ENCODE measurements around the gene SAMD3.
"Not testable (repeated sequence)": the region's sequence is repeated elsewhere in the genome, so short reads cannot be mapped to it uniquely, and the experiment has no call there.

Gene SAMD3, protein sequence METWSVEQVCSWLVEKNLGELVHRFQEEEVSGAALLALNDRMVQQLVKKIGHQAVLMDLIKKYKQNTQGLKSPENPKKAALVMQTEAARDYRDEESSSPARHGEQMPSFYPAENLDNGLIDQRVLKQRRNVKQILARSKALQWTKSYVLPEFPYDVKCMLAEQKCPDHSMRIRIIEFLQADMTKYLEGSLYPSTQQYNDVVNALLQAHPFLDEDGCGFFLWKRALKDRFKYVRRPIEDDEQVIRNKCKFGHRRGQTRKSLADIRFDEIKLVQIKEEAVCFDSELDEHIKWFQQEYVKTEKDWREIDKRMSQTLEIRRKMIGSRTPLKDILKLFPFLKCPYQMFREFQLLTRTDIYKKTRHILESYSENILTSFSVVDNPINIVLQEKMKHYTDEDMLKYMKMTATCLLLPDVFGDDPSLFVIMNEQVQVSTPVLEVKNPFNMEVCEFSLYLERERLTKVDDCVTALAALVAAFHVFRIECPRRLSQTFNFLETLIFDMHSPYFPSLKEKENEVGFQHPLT

DNA sequence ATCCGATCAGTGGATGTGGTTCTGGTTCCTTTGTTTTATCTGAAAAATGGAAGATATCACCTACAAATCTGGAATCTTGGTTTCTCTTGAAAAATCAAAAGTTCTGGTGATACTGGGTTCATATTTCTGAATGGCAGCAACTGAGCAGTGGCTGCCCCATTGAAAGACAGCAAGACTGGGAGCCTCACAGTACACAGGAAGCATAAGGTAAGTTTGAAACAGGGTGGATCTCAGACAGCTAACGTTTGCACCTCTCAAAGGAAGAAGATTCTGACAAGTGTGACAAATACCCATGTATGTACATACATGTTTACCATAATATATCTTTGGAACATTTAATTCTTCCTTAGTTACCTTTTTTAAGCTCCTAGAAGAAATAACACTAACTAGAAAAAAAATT is at the start of gene SAMD3:
Gene SAMD3 (minus strand): TSS at position 177 of the 400 bp plus-strand sequence. CDS start 7,678 bp downstream, outside the sequence.
- H3K4me1 ChIP-seq (ENCODE audit: low read depth, poor library complexity, severe bottlenecking): peaks cover 12% of the 10 kb centered on the region
- no peaks in the 10 kb centered on the region for H4K20me1 ChIP-seq (ENCODE audit: insufficient read depth)
- H3K4me2 ChIP-seq: peak within 1 kb of the TSS; percentile 37; the same call in 1 of the 2 replicates
- no peak within 1 kb of the TSS for H3K9ac ChIP-seq
- H2AFZ ChIP-seq (ENCODE audit: low read depth): 0 out of 2 replicates have a peak within 1 kb of the TSS, but pooled peaks have one; percentile 25
- TF ChIP-seq, protein P1, sequence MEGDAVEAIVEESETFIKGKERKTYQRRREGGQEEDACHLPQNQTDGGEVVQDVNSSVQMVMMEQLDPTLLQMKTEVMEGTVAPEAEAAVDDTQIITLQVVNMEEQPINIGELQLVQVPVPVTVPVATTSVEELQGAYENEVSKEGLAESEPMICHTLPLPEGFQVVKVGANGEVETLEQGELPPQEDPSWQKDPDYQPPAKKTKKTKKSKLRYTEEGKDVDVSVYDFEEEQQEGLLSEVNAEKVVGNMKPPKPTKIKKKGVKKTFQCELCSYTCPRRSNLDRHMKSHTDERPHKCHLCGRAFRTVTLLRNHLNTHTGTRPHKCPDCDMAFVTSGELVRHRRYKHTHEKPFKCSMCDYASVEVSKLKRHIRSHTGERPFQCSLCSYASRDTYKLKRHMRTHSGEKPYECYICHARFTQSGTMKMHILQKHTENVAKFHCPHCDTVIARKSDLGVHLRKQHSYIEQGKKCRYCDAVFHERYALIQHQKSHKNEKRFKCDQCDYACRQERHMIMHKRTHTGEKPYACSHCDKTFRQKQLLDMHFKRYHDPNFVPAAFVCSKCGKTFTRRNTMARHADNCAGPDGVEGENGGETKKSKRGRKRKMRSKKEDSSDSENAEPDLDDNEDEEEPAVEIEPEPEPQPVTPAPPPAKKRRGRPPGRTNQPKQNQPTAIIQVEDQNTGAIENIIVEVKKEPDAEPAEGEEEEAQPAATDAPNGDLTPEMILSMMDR (conservative IDR thresholded peaks at IDR 0.05; ENCODE audit: low read depth, low read length): no peak
- no peak within 1 kb of the TSS for H3K4me3 ChIP-seq (IDR thresholded peaks at IDR 0.05; ENCODE audit: insufficient read depth, low read depth, low read length)
- no peaks in the 10 kb centered on the region for H3K79me2 ChIP-seq (ENCODE audit: insufficient read depth, low read depth)
- H3K27ac ChIP-seq: no peak within 1 kb of the TSS; the same call in 1 of the 2 replicates
- no peaks in the 10 kb centered on the region for H3K27me3 ChIP-seq (ENCODE audit: insufficient read depth, low read depth)
- H3K36me3 ChIP-seq (ENCODE audit: insufficient read depth): no peaks in the 10 kb centered on the region

DNA sequence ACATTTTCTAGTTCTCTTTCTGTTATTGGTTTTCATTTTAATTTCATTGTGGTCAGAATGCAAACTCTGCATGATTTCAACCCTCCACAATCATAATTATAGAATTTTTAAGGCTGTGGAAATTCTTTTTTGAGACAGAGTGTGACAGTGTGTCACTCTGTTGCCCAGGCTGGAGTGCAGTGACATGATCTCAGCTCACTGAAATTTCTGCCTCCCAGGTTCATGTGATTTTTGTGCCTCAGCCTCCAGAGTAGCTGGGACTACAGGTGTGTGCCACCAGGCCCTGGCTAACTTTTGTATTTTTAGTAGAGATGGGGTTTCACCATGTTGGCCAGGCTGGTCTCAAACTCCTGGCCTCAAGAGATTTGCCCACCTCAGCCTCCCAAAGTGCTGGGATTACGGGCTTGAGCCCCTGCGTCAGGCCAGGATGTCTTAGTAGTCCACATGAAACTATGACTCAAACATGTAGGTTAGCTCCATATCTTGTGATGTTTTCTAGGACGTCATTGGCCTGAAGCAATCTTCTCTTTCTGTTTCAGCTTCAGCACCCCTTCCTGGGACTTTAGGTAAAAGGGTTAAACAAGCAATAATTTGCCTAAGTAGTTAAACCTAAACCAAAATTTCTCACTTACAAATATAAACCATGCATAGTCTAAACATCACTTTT is 47.4 kb upstream of the SAMD3 start:
- H3K36me3 ChIP-seq (ENCODE audit: insufficient read depth): no peaks in the 10 kb centered on the region

DNA sequence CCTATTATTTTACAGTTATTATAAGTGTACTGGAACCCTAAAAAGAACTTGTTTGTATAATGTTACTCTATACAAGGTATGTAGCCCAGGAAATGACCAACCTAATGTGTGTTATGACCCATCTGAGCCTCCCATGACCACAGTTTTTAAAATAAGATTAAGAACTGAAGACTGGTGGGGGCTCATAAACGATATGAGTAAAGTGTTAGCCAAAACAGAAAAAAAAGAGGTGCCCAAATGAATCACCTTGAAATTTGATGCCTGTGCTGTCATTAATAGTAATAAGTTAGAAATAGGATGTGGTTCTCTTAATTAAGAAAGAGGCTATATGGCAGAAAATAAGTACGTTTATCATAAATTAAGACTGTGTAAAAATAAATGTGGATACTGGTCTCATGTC is 42.8 kb upstream of the SAMD3 start:
- H3K4me2 ChIP-seq: not testable (repeated sequence)

More for the DNA sequence above, 47.4 kb upstream of the SAMD3 start:
- H3K9ac ChIP-seq: no peak overlapping the region
- H3K27me3 ChIP-seq (ENCODE audit: insufficient read depth, low read depth): no peaks in the 10 kb centered on the region
- TF ChIP-seq, protein P1 (conservative IDR thresholded peaks at IDR 0.05; ENCODE audit: low read depth, low read length): no peak
- H4K20me1 ChIP-seq (ENCODE audit: insufficient read depth): no peaks in the 10 kb centered on the region
- H3K4me2 ChIP-seq: no peak overlapping the region
- no peak overlapping the region for H3K27ac ChIP-seq
- H2AFZ ChIP-seq (ENCODE audit: low read depth): no peak overlapping the region
- no peaks in the 10 kb centered on the region for H3K4me1 ChIP-seq (ENCODE audit: low read depth, poor library complexity, severe bottlenecking)
- H3K79me2 ChIP-seq (ENCODE audit: insufficient read depth, low read depth): no peaks in the 10 kb centered on the region
- H3K4me3 ChIP-seq (IDR thresholded peaks at IDR 0.05; ENCODE audit: insufficient read depth, low read depth, low read length): no peak overlapping the region

DNA sequence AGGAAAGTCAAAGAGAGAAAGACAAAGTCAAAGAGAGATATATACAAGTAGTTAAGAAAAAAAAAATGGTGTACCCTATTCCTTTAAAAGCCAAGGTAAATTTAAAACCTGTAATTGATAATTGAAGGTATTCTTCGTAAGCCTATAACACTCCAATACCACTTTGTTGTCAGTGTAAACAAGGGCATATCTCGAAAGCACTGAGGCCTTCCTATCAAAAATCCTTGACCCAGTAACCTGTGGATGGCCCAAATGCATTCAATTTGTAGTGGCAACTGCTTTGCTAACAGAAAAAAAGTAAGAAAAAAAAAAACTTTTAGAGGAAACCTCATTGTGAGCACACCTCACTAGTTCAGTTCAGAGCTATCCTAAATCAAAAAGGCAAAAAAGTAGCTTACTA is 39.3 kb upstream of the SAMD3 start:
- Histone ChIP-seq H3K27me3 (ENCODE audit: insufficient read depth, low read depth) (no peaks in the 10 kb centered on the region), H3K27ac (peak overlapping the region; percentile 92), H3K36me3 (ENCODE audit: insufficient read depth) (no peaks in the 10 kb centered on the region), H2AFZ (ENCODE audit: low read depth) (peak overlapping the region; percentile 83; the same call in 1 of the 2 replicates), H3K9ac (peak overlapping the region; percentile 85), H3K4me3 (IDR thresholded peaks at IDR 0.05; ENCODE audit: insufficient read depth, low read depth, low read length) (no peak overlapping the region), H4K20me1 (ENCODE audit: insufficient read depth) (no peaks in the 10 kb centered on the region), H3K79me2 (ENCODE audit: insufficient read depth, low read depth) (peaks cover 7% of the 10 kb centered on the region; the same call in 1 of the 2 replicates), H3K4me2 (peak overlapping the region; percentile 79), H3K4me1 (ENCODE audit: low read depth, poor library complexity, severe bottlenecking) (peaks cover 28% of the 10 kb centered on the region)
- TF ChIP-seq, protein P1 (conservative IDR thresholded peaks at IDR 0.05; ENCODE audit: low read depth, low read length): no peak

More for the DNA sequence above, 42.8 kb upstream of the SAMD3 start:
- peaks cover 12% of the 10 kb centered on the region for H3K4me1 ChIP-seq (ENCODE audit: low read depth, poor library complexity, severe bottlenecking)
- H3K9ac ChIP-seq; H3K4me3 ChIP-seq (IDR thresholded peaks at IDR 0.05; ENCODE audit: insufficient read depth, low read depth, low read length); H3K79me2 ChIP-seq (ENCODE audit: insufficient read depth, low read depth); H2AFZ ChIP-seq (ENCODE audit: low read depth); H3K27ac ChIP-seq; H4K20me1 ChIP-seq (ENCODE audit: insufficient read depth); H3K36me3 ChIP-seq (ENCODE audit: insufficient read depth); H3K27me3 ChIP-seq (ENCODE audit: insufficient read depth, low read depth): not testable (repeated sequence)

DNA sequence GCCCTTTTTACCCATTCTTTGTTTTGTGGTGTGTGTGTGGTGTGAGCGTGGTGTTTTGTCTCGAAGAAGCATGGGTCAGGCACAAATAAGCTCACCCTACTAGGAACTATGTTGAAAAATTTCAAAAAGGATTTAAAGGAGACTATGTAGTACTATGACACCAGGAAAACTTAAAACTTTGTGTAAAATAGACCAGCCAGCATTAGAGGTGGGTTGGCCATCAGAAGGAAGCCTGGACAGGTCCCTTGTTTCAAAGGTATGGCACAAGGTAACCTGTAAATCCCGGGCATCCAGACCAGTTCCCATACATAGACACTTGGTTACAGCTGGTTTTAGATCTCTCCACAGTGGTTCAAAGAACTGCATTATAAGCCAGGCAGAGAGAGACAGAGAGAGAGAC is 38.8 kb upstream of the SAMD3 start:
- H3K4me3 ChIP-seq (IDR thresholded peaks at IDR 0.05; ENCODE audit: insufficient read depth, low read depth, low read length); H4K20me1 ChIP-seq (ENCODE audit: insufficient read depth); H3K27me3 ChIP-seq (ENCODE audit: insufficient read depth, low read depth); H3K36me3 ChIP-seq (ENCODE audit: insufficient read depth); H3K79me2 ChIP-seq (ENCODE audit: insufficient read depth, low read depth): not testable (repeated sequence)
- Histone ChIP-seq H3K4me1 (ENCODE audit: low read depth, poor library complexity, severe bottlenecking) (peaks cover 28% of the 10 kb centered on the region), H2AFZ (ENCODE audit: low read depth) (peak overlapping the region; percentile 83), H3K27ac (peak overlapping the region; percentile 92), H3K9ac (peak overlapping the region; percentile 85), H3K4me2 (peak overlapping the region; percentile 79)

DNA sequence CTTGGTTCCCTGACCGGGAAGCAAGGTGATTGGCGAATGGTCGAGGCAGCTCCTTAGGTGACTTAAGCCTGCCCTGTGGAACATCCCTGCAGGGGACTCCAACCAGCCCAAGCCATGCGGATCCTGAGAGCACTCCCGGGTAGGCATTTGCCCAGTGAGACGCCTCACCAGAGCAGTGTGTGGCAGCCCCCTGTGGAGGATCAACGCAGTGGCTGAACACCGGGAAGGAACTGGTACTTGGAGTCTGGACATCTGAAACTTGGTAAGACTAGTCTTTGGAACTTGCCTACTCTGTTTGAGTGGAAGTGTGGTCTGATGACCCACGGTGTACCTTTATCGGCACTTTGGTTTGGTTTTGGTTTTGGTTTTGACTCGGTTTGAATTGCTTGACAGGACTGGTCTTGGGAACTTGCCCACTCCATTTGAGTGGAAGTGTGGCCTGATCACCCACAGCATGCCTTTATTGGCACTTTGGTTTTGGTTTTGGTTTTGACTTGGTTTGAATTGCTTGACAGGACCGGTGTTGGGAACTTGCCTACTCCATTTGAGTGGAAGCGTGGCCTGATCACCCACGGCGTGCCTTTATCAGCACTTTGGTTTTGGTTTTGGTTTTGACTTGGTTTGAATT is 38.0 kb upstream of the SAMD3 start:
- Histone ChIP-seq H3K9ac (peak overlapping the region; percentile 85), H3K27ac (peak overlapping the region; percentile 92), H3K4me2 (peak overlapping the region; percentile 79), H2AFZ (ENCODE audit: low read depth) (peak overlapping the region; percentile 83), H3K4me1 (ENCODE audit: low read depth, poor library complexity, severe bottlenecking) (peaks cover 28% of the 10 kb centered on the region)
- not testable (repeated sequence) for H4K20me1 ChIP-seq (ENCODE audit: insufficient read depth); H3K79me2 ChIP-seq (ENCODE audit: insufficient read depth, low read depth); H3K4me3 ChIP-seq (IDR thresholded peaks at IDR 0.05; ENCODE audit: insufficient read depth, low read depth, low read length); H3K36me3 ChIP-seq (ENCODE audit: insufficient read depth); H3K27me3 ChIP-seq (ENCODE audit: insufficient read depth, low read depth)

DNA sequence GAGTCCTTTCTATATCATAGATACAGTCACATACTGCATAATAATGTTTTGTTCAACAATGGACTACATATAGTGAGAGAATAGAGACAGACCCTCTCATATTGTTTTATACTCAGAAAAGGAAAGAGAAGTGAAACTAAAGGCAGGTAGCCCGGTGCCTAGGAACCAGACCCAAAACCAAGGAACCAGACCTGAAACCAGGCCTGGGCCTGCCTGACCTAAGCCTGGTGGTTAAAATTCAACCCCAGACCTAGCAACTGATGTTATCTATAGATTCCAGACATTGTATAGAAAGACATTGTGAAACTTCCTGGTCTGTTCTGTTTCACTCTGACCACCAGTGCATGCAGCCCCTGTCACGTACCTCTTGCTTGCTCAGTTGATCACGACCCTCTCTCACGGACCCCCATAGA is 37.3 kb upstream of the SAMD3 start:
- H3K36me3 ChIP-seq (ENCODE audit: insufficient read depth); H3K27me3 ChIP-seq (ENCODE audit: insufficient read depth, low read depth); H4K20me1 ChIP-seq (ENCODE audit: insufficient read depth); H3K4me3 ChIP-seq (IDR thresholded peaks at IDR 0.05; ENCODE audit: insufficient read depth, low read depth, low read length); H3K79me2 ChIP-seq (ENCODE audit: insufficient read depth, low read depth): not testable (repeated sequence)
- H3K4me1 ChIP-seq (ENCODE audit: low read depth, poor library complexity, severe bottlenecking): peaks cover 28% of the 10 kb centered on the region
- H3K27ac ChIP-seq: peak overlapping the region; percentile 92
- peak overlapping the region; percentile 85; the same call in 1 of the 2 replicates for H3K9ac ChIP-seq
- peak overlapping the region; percentile 79 for H3K4me2 ChIP-seq
- H2AFZ ChIP-seq (ENCODE audit: low read depth): peak overlapping the region; percentile 83; the same call in 1 of the 2 replicates
